ENCODE data around the gene SPATA9. TPM values are rescaled to one million over a fixed set of nuclear protein-coding genes. Genes with fewer than 3 reads are reported as not detected.

The SPATA9 gene
- total and polyA plus RNA-seq, 2 of the 8 experiments (the other 6 are each of a cell fraction or from before 2014, with no cell fraction given): not detected

DNA sequence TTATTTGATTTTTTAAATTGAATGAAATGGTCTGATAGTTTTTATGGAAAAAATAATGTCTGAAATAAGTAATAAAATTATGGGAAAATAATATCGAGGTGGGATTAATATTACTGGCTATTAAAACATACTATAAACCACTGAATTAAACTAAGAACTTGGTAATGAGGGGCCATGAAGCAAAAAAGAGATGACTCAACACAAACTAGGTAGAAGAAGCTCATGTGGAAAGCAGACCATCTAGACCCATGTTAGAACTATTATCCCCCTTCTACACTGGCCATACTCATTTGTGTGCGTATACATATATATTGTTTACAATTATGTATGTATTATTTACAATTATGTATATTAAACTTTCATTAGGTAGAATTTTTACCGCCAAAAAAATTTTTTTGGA lies 71.4 kb downstream of the SPATA9 start:
- Histone ChIP-seq H3K9ac (replicated peaks in 1 of 4; ENCODE audit: extremely low read depth in 1 of 4, low read depth in 3 of 4, low read length in 3 of 4) (no peak overlapping the region), H3K36me3 (ENCODE audit: control insufficient read depth in 2 of 4, insufficient read depth in 4 of 4, low read length in 3 of 4) (no peaks in the 10 kb centered on the region), H2BK15ac (ENCODE audit: low read length) (no peak overlapping the region), H3K23ac (ENCODE audit: insufficient read length) (no peak overlapping the region), H3K4me1 (replicated peaks in 1 of 4; ENCODE audit: control insufficient read depth in 3 of 4, insufficient read depth in 4 of 4, low read length in 3 of 4) (no peaks in the 10 kb centered on the region), H2BK20ac (ENCODE audit: low read length) (no peak overlapping the region), H4K8ac (ENCODE audit: extremely low read depth, insufficient read depth, low read length) (no peak overlapping the region), H2BK5ac (ENCODE audit: low read depth, low read length) (no peak overlapping the region), H3K4ac (replicated peaks; ENCODE audit: insufficient read length, low read depth, low read length) (no peak overlapping the region), H2BK120ac (replicated peaks; ENCODE audit: low read depth, low read length) (no peak overlapping the region), H3K9me3 (ENCODE audit: insufficient read depth in 2 of 2, low read depth in 1 of 2, low read length in 1 of 2) (peaks cover 0 to 6% of the 10 kb centered on the region in 2 experiments; a peak in 2 of 4 replicates), H2AFZ (ENCODE audit: low read length) (no peak overlapping the region), H3K4me2 (ENCODE audit: insufficient read depth in 1 of 2, low read depth in 2 of 2, low read length in 2 of 2) (no peak overlapping the region), H4K20me1 (replicated peaks in 1 of 2; ENCODE audit: control insufficient read depth in 1 of 2, insufficient read depth in 2 of 2, low read length in 2 of 2) (no peaks in the 10 kb centered on the region), H3K27me3 (replicated peaks in 1 of 4; ENCODE audit: control insufficient read depth in 3 of 4, extremely low read depth in 1 of 4, insufficient read depth in 3 of 4, low read length in 3 of 4) (no peaks in the 10 kb centered on the region), H3K56ac (replicated peaks; ENCODE audit: insufficient read length, low read depth, low read length) (no peak overlapping the region), H2BK12ac (ENCODE audit: low read depth, low read length) (no peak overlapping the region), H4K5ac (ENCODE audit: insufficient read length, low read depth, low read length) (no peak overlapping the region), H3K14ac (ENCODE audit: insufficient read length) (no peak overlapping the region), H3K4me3 (ENCODE audit: extremely low read depth in 1 of 4, insufficient read depth in 2 of 4, low read depth in 3 of 4, low read length in 4 of 4) (no peak overlapping the region), H3K18ac (ENCODE audit: extremely low read depth, low read length) (no peak overlapping the region), H2AK5ac (ENCODE audit: low read depth, low read length) (no peak overlapping the region), H3K27ac (ENCODE audit: low read depth, low read length) (no peak overlapping the region), H3K79me2 (ENCODE audit: control insufficient read depth in 1 of 2, insufficient read depth in 2 of 2, low read length in 2 of 2) (no peaks in the 10 kb centered on the region), H3K79me1 (ENCODE audit: low read depth, low read length) (no peaks in the 10 kb centered on the region), H3K23me2 (ENCODE audit: low read depth, low read length) (no peaks in the 10 kb centered on the region), H4K91ac (replicated peaks; ENCODE audit: insufficient read length, low read length) (no peak overlapping the region)
- POLR2A ChIA-PET (ENCODE audit: partially characterized antibody): no interaction called here
- DNase-seq (ENCODE audit: low read depth in 1 of 2, low spot score in 2 of 2): no peak
- no peak for FAIRE-seq
- CTCF ChIA-PET (ENCODE audit: partially characterized antibody): interaction anchor here (1.4 kb wide), 1 partner anchor 11 kb away, joined by 3 read pairs; no protein-coding TSS in a partner anchor
- WGBS, 2 experiments (ENCODE audit: extremely low coverage in 1 of 2, insufficient coverage in 1 of 2, insufficient read length in 1 of 2, insufficient replicate concordance in 2 of 2, low coverage in 1 of 2, low lambda C conversion rate in 2 of 2, missing lambda C conversion rate in 1 of 2): 88 to 100% methylated on average over 1 to 3 of the region's 3 CpGs
- no peak for TF ChIP-seq TAF1 (IDR thresholded peaks at IDR 0.05; ENCODE audit: low read depth, low read length)
- no peak for TF ChIP-seq KDM4A (IDR thresholded peaks at IDR 0.05; ENCODE audit: low read depth, low read length, severe bottlenecking)
- TF ChIP-seq SP2 (IDR thresholded peaks at IDR 0.05; ENCODE audit: low read length): no peak
- TF ChIP-seq POU5F1 (IDR thresholded peaks at IDR 0.05; ENCODE audit: low read depth, low read length): no peak
- no peak for TF ChIP-seq GTF2F1 (IDR thresholded peaks at IDR 0.05; ENCODE audit: borderline replicate concordance, low read depth, low read length)
- no peak for TF ChIP-seq BRCA1 (IDR thresholded peaks at IDR 0.05; ENCODE audit: low read depth, low read length)
- TF ChIP-seq TEAD4 (IDR thresholded peaks at IDR 0.05; ENCODE audit: low read depth, low read length): no peak
- no peak for TF ChIP-seq HDAC6 (IDR thresholded peaks at IDR 0.05; ENCODE audit: low read depth, low read length)
- no peak for TF ChIP-seq JUND (IDR thresholded peaks at IDR 0.05; ENCODE audit: low read length)
- no peak for TF ChIP-seq TBP (IDR thresholded peaks at IDR 0.05; ENCODE audit: low read depth, low read length)
- no peak for TF ChIP-seq ASH2L (IDR thresholded peaks at IDR 0.05; ENCODE audit: low read length)
